Measurements from ENCODE around the gene MAPK1.

- no peak for TF ChIP-seq CTCF (IDR thresholded peaks at IDR 0.05; ENCODE audit: insufficient read depth, low read length, poor library complexity, severe bottlenecking)
- TF ChIP-seq EZH2phosphoT487 (conservative IDR thresholded peaks at IDR 0.05; ENCODE audit: low read length): no peak
These were observed 6.1 kb downstream of the MAPK1 start for GRCh38 chr22:21861264-21861848.
